ENCODE data around the gene OTOGL.

- TF ChIP-seq POLR2AphosphoS5 (IDR thresholded peaks at IDR 0.05) (no peak), CTCF (IDR thresholded peaks at IDR 0.05 in 8 of 11, conservative IDR thresholded peaks at IDR 0.05 in 3 of 11) (no peak)
These were observed 253.9 kb downstream of the OTOGL start for GRCh38 chr12:80353254-80353653.
